GM12878 (cell line): ENCODE data around the gene POU3F3. TPM values are rescaled to one million over a fixed set of nuclear protein-coding genes. Genes with fewer than 3 reads are reported as not detected.

ENCODE experiments used
- ATAC-seq: fragments of 200-7000 bp; cut with Tn5 transposase; 3 replicates; pipeline ENCODE4 v1.9.1; 2020; ENCODE audit warnings: mild to moderate bottlenecking, moderate library complexity
- BruUV-seq: library from RNA; stranded (reverse); fragments of 400-500 nt; replicated peaks from 2 replicates; lab custom pipeline; 2021; lab: Mats Ljungman, UMichigan
- CTCF ChIA-PET: fragments of 300-600 bp; sonication (Branson Sonifier 250); formaldehyde crosslinking; extraction: SDS; loops from one replicate; lab custom pipeline; 2021; ENCODE audit warnings: inconsistent platforms; lab: Yijun Ruan, JAX
- POLR2A ChIA-PET: fragments of 350-600 bp; formaldehyde crosslinking; extraction: SDS; loops from one replicate; lab custom pipeline; 2021; ENCODE audit warnings: inconsistent platforms; lab: Charles Lee
- RAD21 ChIA-PET: fragments of 300-600 bp; sonication (Branson Sonifier 250); formaldehyde crosslinking; loops from one replicate; lab custom pipeline; 2023; ENCODE audit warnings: antibody characterized with exemption; ENCODE audit not compliant: unreplicated experiment; lab: Charles Lee
- SMC1A ChIA-PET: fragments of 300-600 bp; sonication (Branson Sonifier 250); formaldehyde crosslinking; loops from one replicate; lab custom pipeline; 2023; ENCODE audit not compliant: unreplicated experiment, uncharacterized antibody; lab: Charles Lee
- DNase-seq: peaks from one replicate; pipeline ENCODE4 v3.0.0-alpha.2; 2011; ENCODE audit warnings: low read depth, low spot score
- FAIRE-seq: peaks from 3 replicates; lab custom pipeline; 2011; peaks lifted over from hg19 to GRCh38; lab: Jason Lieb, UNC
- H2AFZ ChIP-seq: 2 replicates; pipeline ENCODE4 v1.6.0; 2011; ENCODE audit warnings: low read depth, low read length, control low read depth; ENCODE audit not compliant: control insufficient read depth
- H3K27ac ChIP-seq: 2 replicates; pipeline ENCODE4 v1.5.1; 2011; ENCODE audit warnings: control low read depth; ENCODE audit not compliant: control insufficient read depth, insufficient read depth
- H3K27me3 ChIP-seq, 2 experiments: replicated peaks in 1 of 2; 2 replicates each; pipeline versions ENCODE4 v1.6.0 to v1.6.1; 2011; ENCODE audit warnings: low read length in 1 of 2; ENCODE audit not compliant: control insufficient read depth in 2 of 2, insufficient read depth in 2 of 2
- H3K36me3 ChIP-seq, 2 experiments: 2 replicates each; pipeline ENCODE4 v1.5.1; 2011; ENCODE audit warnings: low read length in 1 of 2; ENCODE audit not compliant: control insufficient read depth in 2 of 2, insufficient read depth in 2 of 2
- H3K4me1 ChIP-seq: 2 replicates; pipeline ENCODE4 v1.6.1; 2011; ENCODE audit warnings: mild to moderate bottlenecking, low read length, moderate library complexity, mixed read lengths; ENCODE audit not compliant: control insufficient read depth, insufficient read depth
- H3K4me2 ChIP-seq: 2 replicates; pipeline ENCODE4 v1.6.0; 2011; ENCODE audit warnings: control low read depth; ENCODE audit not compliant: control insufficient read depth, insufficient read depth
- H3K4me3 ChIP-seq: fragments of 200-600 bp; sonication (generic); 2 replicates; pipeline ENCODE4 v1.5.1; 2016
- H3K79me2 ChIP-seq: 2 replicates; pipeline ENCODE4 v1.6.0; 2011; ENCODE audit warnings: low read length; ENCODE audit not compliant: control insufficient read depth, insufficient read depth
- H3K9ac ChIP-seq: 2 replicates; pipeline ENCODE4 v1.8.0; 2011; ENCODE audit warnings: low read length, control low read depth, mixed read lengths; ENCODE audit not compliant: control insufficient read depth, insufficient read depth
- H3K9me3 ChIP-seq: replicated peaks from 3 replicates; pipeline ENCODE4 v1.5.1; 2011; ENCODE audit warnings: mild to moderate bottlenecking, low read length; ENCODE audit not compliant: control insufficient read depth, insufficient read depth
- H4K20me1 ChIP-seq: 2 replicates; pipeline ENCODE4 v1.6.0; 2011; ENCODE audit not compliant: control insufficient read depth, insufficient read depth
- CHD2 ChIP-seq: IDR thresholded peaks from 2 replicates; pipeline ENCODE4 v1.6.1; 2011; ENCODE audit warnings: low read depth, low read length, improper control_type of control experiment, borderline replicate concordance
- IKZF1 ChIP-seq: fragments of 450-650 bp; conservative IDR thresholded peaks from 2 replicates; pipeline ENCODE4 v1.6.1; 2017; ENCODE audit warnings: antibody characterized with exemption, mild to moderate bottlenecking
- IKZF2 ChIP-seq, 2 experiments: fragments of 450-650 bp; IDR thresholded peaks; 2 replicates each; pipeline ENCODE4 v1.6.1; 2017; ENCODE audit warnings: mild to moderate bottlenecking in 2 of 2, moderate library complexity in 2 of 2
- NFXL1 ChIP-seq: fragments of 450-650 bp; IDR thresholded peaks from 2 replicates; pipeline ENCODE4 v1.6.1; 2017; ENCODE audit warnings: antibody characterized with exemption, mild to moderate bottlenecking, borderline replicate concordance
- PBX3 ChIP-seq: IDR thresholded peaks from 2 replicates; pipeline ENCODE4 v1.6.1; 2011; ENCODE audit warnings: mild to moderate bottlenecking, low read depth, low read length, moderate library complexity; ENCODE audit not compliant: insufficient replicate concordance
- SIX5 ChIP-seq: IDR thresholded peaks from 2 replicates; pipeline ENCODE4 v1.6.1; 2011; ENCODE audit warnings: mild to moderate bottlenecking, low read depth, low read length, moderate library complexity; ENCODE audit not compliant: severe bottlenecking
- SMAD1 ChIP-seq: fragments of 450-650 bp; IDR thresholded peaks from 2 replicates; pipeline ENCODE4 v1.6.1; 2018; ENCODE audit warnings: mild to moderate bottlenecking, low read depth; ENCODE audit not compliant: partially characterized antibody
- TARDBP ChIP-seq: IDR thresholded peaks from 2 replicates; pipeline ENCODE4 v1.6.1; 2016; ENCODE audit warnings: borderline replicate concordance
- USF1 ChIP-seq: IDR thresholded peaks from 2 replicates; pipeline ENCODE4 v1.6.1; 2011; ENCODE audit warnings: borderline replicate concordance, low read depth, mild to moderate bottlenecking, moderate library complexity, mixed read lengths, low read length; ENCODE audit not compliant: insufficient read depth; ENCODE audit errors: extremely low read length
- ZNF274 ChIP-seq: IDR thresholded peaks from one replicate; pipeline ENCODE4 v1.8.0; 2011; ENCODE audit not compliant: insufficient read length, insufficient read depth
- WGBS: methylation state at CpG from one replicate; pipeline ENCODE4 v1.1.6; 2016; ENCODE audit warnings: low lambda C conversion rate; ENCODE audit not compliant: insufficient replicate concordance, insufficient coverage; ENCODE audit errors: missing lambda C conversion rate; 5-methylcytosine and 5-hydroxymethylcytosine counted together
- in situ Hi-C: fragments of 300-500 bp; cut with MboI; formaldehyde crosslinking; loops from 9 replicates; pipeline ENCODE4 v1.14.3; 2018; ENCODE audit warnings: mixed read lengths
- intact Hi-C: fragments of 100-400 bp; cut with micrococcal nuclease; formaldehyde crosslinking; loops from one replicate; pipeline ENCODE4 v1.14.2; 2022; ENCODE audit not compliant: unreplicated experiment
- polyA plus RNA-seq, 11 experiments: library from polyadenylated mRNA; depleted of rRNA in 4 of 11; unstranded in 6 of 11; stranded (reverse) in 5 of 11; fragments of >200 nt; fragmentation: Nextera tagmentation in 4 of 11; fragmentation: Illumina TruSeq in 1 of 11; extraction: Ambion mirVana in 4 of 11; extraction: Trizol in 1 of 11; gene quantifications; 1 replicate in 1 of 11; 2 replicates in 10 of 11; pipeline versions ENCODE4 v1.2.1 to v1.2.3, GENCODE V29; 2011 to 2016; ENCODE audit warnings: inconsistent platforms in 2 of 11, missing spikeins in 2 of 11, low read depth in 1 of 11
- total RNA-seq, 4 experiments: library from RNA; depleted of rRNA in 3 of 4; stranded (reverse); fragments of >200 nt in 3 of 4; fragmentation: Illumina TruSeq in 1 of 4; extraction: Trizol in 1 of 4; gene quantifications; 2 replicates each; pipeline versions ENCODE4 v1.2.1 to v1.2.3, GENCODE V29; 2013 to 2021
- TF ChIP-seq, protein P1 (sequence below): fragments of 450-650 bp; formaldehyde crosslinking; IDR thresholded peaks from 2 replicates; pipeline ENCODE4 v1.5.0; 2022; ENCODE audit warnings: mild to moderate bottlenecking, missing genetic modification characterization

The POU3F3 gene
- total and polyA plus RNA-seq, 10 of the 15 experiments (the other 5 are each of a cell fraction or from before 2014, with no cell fraction given) = not detected

- Histone ChIP-seq H3K27ac (no peak overlapping the region), H3K27me3 (no peaks in the 10 kb centered on the region; a peak in 1 of 4 replicates), H4K20me1 (no peaks in the 10 kb centered on the region), H3K36me3 (no peaks in the 10 kb centered on the region), H3K79me2 (no peaks in the 10 kb centered on the region), H3K4me1 (no peaks in the 10 kb centered on the region), H3K4me3 (no peak overlapping the region), H3K9ac (no peak overlapping the region), H2AFZ (no peak overlapping the region), H3K9me3 (no peaks in the 10 kb centered on the region), H3K4me2 (no peak overlapping the region)
- RAD21 ChIA-PET = no interaction called here
- ATAC-seq = no peak
- CTCF ChIA-PET = interaction anchor here (1.8 kb wide), 1 partner anchor 30 kb away, joined by 4 read pairs; no protein-coding TSS in a partner anchor
- TF ChIP-seq USF1 (no peak), TARDBP (no peak)
- POLR2A ChIA-PET = no interaction called here
- intact Hi-C loops (no loop called here), in situ Hi-C loops (no loop called here)
- WGBS = 20% methylated on average over 3 of the region's 3 CpGs
- no TSS peak for BruUV-seq
- SMC1A ChIA-PET = no interaction called here
- no peak for DNase-seq
- FAIRE-seq = no peak
Measured at GRCh38 chr2:104820126-104820525, 33.8 kb upstream of the POU3F3 start.

GRCh38 chr2:104825124-104825865, 28.6 kb upstream of the POU3F3 start:
- no TSS peak for BruUV-seq
- Histone ChIP-seq H4K20me1 (no peaks in the 10 kb centered on the region), H3K4me2 (no peak overlapping the region), H2AFZ (no peak overlapping the region), H3K4me1 (no peaks in the 10 kb centered on the region), H3K79me2 (no peaks in the 10 kb centered on the region), H3K9ac (no peak overlapping the region), H3K9me3 (no peaks in the 10 kb centered on the region), H3K36me3 (no peaks in the 10 kb centered on the region), H3K27ac (no peak overlapping the region), H3K4me3 (no peak overlapping the region), H3K27me3 (no peaks in the 10 kb centered on the region; a peak in 1 of 4 replicates)
- 65% methylated on average over 3 of the region's 3 CpGs for WGBS
- DNase-seq (no peak), FAIRE-seq (no peak), ATAC-seq (no peak)
- ChIA-PET RAD21 (no interaction called here), CTCF (no interaction called here), SMC1A (no interaction called here), POLR2A (no interaction called here)
- intact Hi-C loops (no loop called here), in situ Hi-C loops (no loop called here)
- TF ChIP-seq IKZF2 (IDR thresholded peaks at IDR 0.05) (no peak), IKZF1 (no peak), PBX3 (no peak), CHD2 (no peak), NFXL1 (no peak), ZNF274 (no peak), TARDBP (no peak), SIX5 (no peak), SMAD1 (no peak)
- TF ChIP-seq, protein P1, sequence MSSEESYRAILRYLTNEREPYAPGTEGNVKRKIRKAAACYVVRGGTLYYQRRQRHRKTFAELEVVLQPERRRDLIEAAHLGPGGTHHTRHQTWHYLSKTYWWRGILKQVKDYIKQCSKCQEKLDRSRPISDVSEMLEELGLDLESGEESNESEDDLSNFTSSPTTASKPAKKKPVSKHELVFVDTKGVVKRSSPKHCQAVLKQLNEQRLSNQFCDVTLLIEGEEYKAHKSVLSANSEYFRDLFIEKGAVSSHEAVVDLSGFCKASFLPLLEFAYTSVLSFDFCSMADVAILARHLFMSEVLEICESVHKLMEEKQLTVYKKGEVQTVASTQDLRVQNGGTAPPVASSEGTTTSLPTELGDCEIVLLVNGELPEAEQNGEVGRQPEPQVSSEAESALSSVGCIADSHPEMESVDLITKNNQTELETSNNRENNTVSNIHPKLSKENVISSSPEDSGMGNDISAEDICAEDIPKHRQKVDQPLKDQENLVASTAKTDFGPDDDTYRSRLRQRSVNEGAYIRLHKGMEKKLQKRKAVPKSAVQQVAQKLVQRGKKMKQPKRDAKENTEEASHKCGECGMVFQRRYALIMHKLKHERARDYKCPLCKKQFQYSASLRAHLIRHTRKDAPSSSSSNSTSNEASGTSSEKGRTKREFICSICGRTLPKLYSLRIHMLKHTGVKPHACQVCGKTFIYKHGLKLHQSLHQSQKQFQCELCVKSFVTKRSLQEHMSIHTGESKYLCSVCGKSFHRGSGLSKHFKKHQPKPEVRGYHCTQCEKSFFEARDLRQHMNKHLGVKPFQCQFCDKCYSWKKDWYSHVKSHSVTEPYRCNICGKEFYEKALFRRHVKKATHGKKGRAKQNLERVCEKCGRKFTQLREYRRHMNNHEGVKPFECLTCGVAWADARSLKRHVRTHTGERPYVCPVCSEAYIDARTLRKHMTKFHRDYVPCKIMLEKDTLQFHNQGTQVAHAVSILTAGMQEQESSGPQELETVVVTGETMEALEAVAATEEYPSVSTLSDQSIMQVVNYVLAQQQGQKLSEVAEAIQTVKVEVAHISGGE (CRISPR knock-in tag) = no peak
